SK-MEL-5 (cell line): ENCODE data around the gene PAK3. TPM values are rescaled to one million over a fixed set of nuclear protein-coding genes. Genes with fewer than 3 reads are reported as not detected.

Experiments
- DNase-seq: peaks from one replicate; pipeline ENCODE4 v3.0.0-alpha.2; 2016; ENCODE audit warnings: low read depth, low spot score
- in situ Hi-C: cut with HindIII; loops from 2 replicates; pipeline ENCODE4 v1.10.0; 2016; ENCODE audit warnings: low sequenced_read_pairs, high pct_unique_total_duplicates, low pct_unique_long_range_greater_than_20kb
- total RNA-seq: library from RNA; depleted of rRNA; stranded (reverse); fragments of >200 nt; shearing (Covaris generic); gene quantifications from 2 replicates; pipeline ENCODE4 v1.2.3, GENCODE V29; 2014

PAK3 gene
- total RNA-seq, 1 experiment from 2014 or later = 0.03 TPM

DNA sequence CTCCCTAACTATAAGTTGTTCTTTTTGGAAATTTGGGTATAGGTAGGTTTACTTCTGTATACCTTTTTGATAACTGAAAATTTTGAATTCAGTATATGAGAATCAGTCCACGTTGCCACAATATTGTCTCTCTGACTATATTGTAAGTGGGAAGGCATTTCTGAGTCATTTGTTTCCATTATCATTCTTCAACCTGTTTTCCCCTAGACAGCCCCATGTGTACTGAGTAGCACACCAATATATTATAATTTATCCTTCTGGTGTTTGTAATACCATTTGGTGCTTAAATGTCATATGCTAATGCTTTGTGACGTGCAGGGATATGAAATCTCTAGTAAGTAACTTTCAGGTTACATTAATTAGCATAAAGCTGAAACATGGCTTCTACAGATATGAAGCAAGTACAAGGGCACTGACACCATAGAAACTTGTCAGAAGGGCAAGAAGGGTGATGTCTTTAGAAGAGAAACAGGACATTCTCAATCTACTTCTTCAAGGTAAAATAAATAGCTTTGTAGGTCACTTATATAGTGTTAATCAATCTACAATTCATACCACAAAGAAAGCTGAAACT, 27.7 kb downstream of the PAK3 start:
- DNase-seq = no peak
- in situ Hi-C loops = no loop called here

DNA sequence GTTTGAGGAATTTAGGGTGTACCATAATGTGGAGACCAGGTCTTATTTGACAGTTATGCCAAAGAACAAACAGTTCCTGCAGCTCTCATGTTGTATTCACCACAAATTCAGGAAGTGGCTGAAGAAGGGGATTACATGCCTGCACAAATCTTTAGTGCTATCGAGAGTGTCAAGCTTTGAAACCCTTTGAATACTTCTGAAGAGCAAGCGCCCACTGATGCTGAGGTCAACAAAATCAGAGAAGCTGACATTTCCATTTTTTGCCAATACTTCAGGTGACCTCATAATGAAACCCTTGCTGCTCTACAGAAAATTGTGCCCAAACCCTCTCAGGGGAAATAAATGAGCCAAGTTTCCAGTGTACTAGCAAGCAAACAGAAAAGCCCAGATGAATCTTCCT, 28.4 kb downstream of the PAK3 start:
- no peak for DNase-seq
- in situ Hi-C loops = no loop called here

DNA sequence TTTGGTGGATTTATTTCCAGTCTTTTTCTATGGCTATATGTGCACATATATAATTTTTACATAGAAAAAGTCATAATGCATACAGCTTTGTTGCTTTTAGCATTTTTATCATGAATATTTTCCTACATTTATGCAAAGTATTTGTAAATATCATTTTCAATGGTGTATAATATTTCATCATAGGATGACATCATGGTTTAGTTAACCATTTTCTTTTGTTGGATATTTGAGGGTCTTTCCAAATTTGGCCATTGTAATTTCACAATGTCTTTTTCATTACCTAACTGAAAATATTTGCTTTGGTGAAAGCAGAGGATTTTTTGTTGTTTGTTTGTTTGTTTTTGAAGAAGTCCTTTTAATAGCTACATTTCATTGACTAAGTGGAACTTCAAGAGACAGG, 31.0 kb downstream of the PAK3 start:
- in situ Hi-C loops = no loop called here
- DNase-seq = no peak

DNA sequence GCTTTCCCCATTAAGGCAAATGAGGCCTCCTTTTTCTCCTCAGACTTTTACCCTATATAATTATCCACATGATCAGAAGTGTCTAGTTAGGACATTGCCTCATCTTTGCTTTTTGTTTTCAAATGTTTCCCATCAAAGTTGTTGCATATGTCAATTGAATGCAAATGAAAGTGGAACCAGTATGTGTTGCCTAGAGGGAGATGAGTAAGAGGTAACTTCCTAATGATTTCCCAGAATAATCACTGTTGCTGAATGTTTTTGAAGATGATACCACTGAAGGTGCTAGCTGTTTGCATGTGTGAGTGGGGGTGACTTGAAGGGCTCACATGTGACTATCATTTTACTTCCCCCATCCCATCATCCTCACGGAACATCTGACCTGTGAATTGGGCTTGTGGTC, 33.9 kb downstream of the PAK3 start:
- in situ Hi-C loops = no loop called here
- DNase-seq = no peak

DNA sequence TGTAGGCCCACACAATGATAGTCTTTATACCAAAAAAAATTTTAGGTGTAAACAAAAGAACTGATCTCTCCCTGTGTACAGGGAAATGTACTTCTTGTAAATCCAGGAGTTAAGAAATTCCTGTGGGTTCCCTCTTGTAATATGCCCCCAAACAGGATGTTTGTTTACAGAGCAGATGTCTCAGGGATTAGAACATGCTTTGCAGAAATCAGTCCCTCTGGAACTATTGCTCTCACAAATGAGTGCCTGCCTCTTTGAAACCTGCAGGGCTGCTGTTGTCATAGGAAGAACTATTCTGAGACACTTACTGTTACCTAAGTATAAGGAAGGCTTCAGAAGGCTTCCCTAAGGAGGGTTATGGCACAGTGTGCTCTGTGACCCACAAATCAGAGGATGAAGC, 35.6 kb downstream of the PAK3 start:
- DNase-seq = no peak

DNA sequence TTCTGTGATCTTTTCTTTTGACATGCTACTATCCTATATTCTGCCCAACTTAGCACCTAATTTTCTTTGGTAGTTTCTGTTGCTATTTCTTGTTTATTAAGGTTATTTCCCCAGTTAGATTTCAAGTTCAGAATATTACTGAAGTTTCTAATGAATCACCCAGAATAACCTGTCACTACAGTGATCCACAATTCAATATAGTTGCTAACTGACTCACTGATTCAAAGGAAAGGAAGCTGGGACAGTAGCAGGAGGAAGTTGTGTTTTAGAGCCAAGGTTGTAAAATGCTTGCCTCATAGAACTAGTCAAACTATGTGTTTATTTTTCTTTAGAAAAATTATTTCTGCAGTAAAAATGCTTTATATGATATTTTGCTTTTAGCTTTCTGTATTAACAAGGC, 37.4 kb downstream of the PAK3 start:
- DNase-seq = no peak
- in situ Hi-C loops = no loop called here

More for the DNA sequence above, 35.6 kb downstream of the PAK3 start:
- in situ Hi-C loops = no loop called here

DNA sequence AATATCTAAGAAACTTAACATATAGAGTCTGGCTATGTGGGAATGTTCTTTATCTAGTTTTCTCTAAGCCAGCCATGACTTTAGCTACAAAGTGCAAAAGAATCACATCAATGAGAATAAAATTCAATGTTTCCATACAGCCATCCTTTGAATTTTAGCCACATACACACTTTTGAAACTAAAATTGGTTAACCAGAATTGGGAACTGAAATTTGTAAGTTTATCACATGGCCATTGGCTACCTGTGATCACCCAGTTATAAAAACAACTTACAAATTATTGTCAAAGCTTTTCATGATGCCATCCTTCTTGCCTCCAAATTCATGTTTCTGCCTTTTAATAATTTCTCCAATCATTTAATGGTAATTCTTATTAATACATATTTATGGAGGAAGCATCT, 49.9 kb downstream of the PAK3 start:
- in situ Hi-C loops = no loop called here
- no peak for DNase-seq

DNA sequence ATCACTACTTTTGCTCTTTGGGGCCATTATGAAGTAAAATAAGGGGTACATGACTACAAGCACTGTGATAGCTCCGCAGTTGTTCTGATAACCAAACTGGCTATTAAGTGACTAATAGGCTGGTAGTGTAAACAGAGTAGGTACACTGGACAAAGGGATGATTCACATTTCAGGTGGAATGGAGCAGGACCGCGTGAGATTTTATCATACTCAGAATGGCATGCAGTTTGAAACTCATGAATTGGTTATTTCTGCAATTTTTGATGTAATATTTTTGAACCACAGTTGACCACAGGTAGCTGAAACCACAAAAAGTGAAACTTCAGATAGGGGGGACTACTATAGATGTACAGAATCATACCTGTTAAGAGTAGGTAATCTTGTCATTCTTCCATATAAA, 55.8 kb downstream of the PAK3 start:
- no peak for DNase-seq
- in situ Hi-C loops = no loop called here

DNA sequence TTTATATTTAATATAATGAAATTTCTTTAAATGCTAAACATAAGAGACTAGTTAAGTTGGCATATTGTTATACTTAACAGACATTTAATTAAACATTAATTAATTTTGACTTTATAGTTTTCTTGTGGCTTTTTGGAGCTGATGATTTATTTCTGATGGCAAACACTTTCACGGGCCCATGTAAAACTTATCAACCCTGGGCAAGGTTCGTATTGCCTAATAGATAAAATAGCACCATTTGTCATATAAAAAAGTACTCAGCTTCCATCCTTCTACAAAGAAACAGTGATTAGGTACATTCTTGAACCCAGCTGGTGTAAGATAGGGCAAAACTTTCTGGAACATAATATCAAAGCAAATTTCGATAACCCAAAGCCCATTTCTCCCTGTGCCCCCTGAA, 63.2 kb downstream of the PAK3 start:
- DNase-seq = no peak

DNA sequence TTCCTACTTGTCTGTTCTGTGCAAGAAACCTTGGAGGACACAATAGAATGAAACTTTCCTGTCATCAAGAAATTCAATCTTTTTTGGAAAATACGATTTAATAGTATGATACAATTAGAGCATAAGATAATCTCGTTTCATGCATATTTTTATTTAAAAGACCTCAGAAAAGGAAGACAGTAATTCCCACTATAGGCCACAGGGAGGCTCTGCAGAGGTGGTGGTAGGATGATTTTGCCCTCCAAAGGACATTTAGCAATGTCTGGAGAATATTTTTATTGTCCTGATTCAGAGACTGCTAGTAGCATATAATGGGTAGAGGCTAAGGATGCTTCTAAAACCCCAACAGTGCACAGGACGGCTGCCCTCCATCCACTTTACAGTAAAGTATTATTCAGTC, 68.7 kb downstream of the PAK3 start:
- in situ Hi-C loops = no loop called here
- DNase-seq = peak; percentile 25

More for the DNA sequence above, 63.2 kb downstream of the PAK3 start:
- in situ Hi-C loops = no loop called here

DNA sequence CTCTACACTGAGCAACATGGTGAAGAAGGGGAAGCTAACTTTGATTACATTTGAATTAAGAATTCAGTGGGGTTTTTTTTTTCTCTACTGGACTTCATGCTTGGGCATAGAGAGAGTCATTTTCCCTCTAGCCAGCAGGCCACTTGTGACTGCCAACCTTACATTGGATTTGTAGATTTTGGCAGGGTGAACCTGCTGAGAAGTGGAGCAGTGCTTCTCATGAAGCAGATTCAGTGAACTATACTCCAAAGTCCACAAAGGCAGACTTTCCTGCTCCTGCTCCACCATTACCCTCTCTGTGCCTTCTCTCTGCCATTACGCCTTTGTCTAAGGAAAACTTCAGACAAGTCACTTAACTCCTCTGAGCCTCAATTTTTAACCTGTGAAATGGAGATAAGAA, 69.9 kb downstream of the PAK3 start:
- in situ Hi-C loops = no loop called here

DNA sequence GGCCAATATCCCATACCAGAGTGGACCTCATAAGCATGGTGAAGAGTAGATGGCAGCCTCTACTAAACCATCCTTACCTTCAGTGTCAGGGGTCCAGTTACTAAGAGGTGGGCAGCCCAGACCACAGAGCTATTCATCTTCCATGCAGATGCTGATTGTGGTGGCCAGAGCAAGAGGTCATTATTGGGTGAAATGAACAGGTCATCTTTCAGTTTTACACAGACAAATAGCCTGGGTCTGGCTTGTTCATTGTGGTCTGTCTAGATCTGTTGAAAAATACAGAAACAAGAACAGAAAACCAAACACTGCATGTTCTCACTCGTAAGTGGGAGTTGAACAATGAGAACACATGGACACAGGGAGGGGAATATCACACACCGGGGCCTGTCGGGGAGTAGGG, 71.3 kb downstream of the PAK3 start:
- no peak for DNase-seq
- in situ Hi-C loops = no loop called here

More for the DNA sequence above, 69.9 kb downstream of the PAK3 start:
- DNase-seq = no peak

DNA sequence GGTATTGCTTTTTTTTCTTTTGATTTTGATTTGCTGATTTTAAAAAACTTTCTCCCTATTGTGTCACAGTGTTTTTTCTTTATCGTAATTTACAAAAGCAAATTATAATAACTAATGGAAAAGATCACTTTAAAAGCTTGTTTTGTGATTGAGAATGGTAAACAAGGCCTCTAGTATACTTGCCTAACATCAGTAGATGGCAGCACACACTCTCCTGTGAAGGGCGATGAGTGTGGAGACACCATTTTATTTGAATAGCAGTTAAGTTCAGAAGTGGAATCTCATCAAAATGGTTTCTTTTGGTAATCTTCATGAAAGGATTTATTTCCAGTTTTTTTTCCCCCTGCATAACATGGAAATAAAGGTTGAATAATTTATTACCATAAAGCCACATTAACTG, 72.3 kb downstream of the PAK3 start:
- in situ Hi-C loops = no loop called here
- DNase-seq = peak; percentile 63

DNA sequence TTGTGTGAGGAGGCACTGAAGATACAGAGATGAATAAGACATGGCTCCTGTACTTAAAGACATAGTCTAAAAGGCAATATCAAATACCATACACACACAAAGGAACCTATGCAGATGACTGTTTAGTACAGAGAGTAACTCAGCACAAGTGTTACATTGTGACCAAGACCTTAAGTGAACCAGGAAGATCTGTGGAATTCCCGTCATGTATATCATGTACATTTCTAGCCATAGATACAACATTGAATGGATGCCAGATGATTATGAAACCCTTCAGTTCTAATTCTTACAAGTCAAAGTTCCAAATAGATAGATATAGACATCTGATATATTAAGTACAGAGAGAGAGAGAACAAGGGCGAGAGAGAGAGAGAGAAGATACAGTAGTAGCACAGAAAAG, 73.2 kb downstream of the PAK3 start:
- in situ Hi-C loops = no loop called here
- DNase-seq = peak; percentile 11

DNA sequence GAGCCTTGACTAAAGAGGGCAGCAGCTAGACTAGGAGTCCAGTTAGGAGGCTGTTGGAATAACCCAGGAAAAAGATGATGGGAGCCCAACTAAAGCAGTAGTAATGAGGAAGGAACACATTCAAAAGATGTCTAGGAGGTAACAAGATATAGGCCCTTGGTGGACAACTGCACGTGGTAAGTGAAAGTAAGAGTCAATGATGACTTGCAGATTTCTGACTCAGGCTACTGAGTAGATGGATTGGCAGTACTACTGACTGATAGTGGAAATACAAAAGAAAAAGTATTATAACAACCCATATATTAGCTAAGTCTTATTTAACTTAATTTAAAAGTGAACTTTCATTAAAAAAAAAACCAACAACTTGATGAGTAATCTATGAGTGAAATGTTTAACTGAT, 74.0 kb downstream of the PAK3 start:
- in situ Hi-C loops = no loop called here
- no peak for DNase-seq

DNA sequence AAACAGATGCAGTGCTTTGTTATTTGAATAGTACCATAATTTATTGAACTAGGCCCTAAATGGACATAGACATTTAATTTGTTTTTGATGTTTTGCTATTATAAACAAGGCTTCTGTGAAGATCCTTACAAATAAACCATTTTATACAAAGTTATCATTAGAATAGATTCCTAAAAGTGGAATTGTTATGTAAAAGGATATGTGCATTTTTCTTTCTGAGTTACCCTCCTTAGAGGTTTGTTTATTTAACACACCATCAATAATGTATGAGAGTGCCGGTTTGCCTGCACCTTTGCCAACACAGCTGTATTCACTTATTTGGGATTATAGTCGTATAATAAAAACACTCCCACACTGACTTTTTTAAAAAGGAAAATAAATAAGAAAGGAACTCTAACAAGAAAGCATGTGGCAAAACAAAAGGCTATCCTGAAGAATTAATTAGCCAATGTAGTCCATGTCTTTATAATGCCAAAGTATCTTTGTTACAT, 84.8 kb downstream of the PAK3 start:
- in situ Hi-C loops = no loop called here
- no peak for DNase-seq

DNA sequence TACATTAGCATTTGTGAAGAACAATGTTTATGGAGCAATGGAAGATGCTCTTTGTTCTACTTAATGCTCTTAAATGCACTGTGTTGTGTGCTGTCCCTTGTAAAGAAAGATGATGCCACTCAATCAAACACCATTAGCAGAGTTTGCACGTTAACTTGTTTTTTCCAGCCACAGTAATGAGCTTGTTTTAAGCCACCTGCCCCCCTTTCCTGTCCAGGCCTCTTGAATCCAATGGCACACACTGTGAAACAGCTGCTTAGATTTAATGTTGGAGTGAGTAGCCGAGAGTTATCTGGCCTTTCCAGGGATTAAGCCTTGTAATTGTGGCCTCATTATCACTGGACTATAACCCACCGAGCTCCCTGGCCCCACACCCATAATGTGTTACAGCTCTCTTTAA, 86.0 kb downstream of the PAK3 start:
- no peak for DNase-seq
- in situ Hi-C loops = no loop called here

DNA sequence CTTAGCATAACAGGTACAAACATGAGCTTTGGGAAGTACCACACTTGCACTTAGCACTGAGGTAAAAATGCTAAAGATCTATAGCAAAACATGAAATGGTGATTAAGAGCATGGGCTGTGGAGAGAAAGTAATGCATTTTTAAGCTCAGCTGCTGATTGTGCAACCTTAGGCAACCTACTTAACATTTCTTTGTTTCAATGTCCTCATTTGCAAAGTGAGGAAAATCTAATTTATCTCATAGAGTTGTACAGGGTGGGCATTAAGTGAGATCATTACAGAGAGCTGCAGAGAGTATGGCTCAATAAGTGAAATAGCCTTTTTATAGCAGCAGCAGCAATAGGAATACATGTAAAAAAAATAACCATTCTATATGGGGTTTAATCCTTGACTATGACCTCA, 87.0 kb downstream of the PAK3 start:
- in situ Hi-C loops = no loop called here
- no peak for DNase-seq

DNA sequence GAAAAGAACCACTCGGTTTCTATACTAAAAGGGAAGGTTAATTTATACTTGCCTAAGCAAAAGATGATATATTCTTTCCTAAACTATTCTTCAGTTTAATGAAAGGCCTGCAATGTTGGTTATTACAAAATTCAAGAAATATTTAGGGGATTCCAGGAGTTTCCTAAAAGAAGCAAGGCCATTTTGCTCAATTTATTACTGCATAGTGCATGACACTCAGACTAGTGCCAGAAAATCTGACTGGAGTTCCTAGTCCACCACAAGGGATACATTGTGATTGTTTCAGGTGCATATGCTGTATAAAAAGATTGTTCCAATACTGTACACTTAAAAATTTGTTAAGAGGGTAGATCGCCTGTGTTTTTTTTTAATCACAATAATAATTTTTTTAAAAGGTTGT, 95.6 kb downstream of the PAK3 start:
- no peak for DNase-seq
- in situ Hi-C loops = no loop called here

DNA sequence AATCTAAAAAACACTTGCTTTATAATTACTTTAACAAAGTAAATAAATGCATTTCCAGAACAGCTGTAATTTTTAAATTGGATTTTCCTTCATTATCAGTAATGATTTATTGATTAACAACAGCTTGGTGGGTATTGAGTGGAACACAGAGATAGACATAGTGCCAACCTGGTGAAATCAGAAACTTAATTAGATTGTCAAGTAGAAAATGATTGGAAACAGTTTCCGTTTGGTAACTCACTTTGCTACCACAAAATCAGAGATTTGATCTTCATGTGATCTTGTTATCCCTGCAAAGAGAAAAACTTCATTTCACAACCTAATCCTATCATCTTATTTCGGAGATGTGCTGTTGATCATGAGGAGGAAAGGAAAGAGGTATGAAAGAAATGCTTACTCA, 103.5 kb downstream of the PAK3 start:
- no peak for DNase-seq
- in situ Hi-C loops = no loop called here
